SK-N-SH (cell line): ENCODE results near the gene OR52I1. TPM values are rescaled to one million over a fixed set of nuclear protein-coding genes. Genes with fewer than 3 reads are reported as not detected.

ENCODE experiments used
- CTCF ChIA-PET: fragments of 300-600, 350-600 bp; formaldehyde crosslinking; extraction: SDS; loops from one replicate; lab custom pipeline; 2021; lab: Yijun Ruan, JAX
- POLR2A ChIA-PET: fragments of 350-600 bp; sonication (Branson Sonifier 250); formaldehyde crosslinking; extraction: SDS; loops from one replicate; lab custom pipeline; 2020; ENCODE audit warnings: antibody characterized with exemption, inconsistent platforms; lab: Yijun Ruan, JAX
- DNase-seq: peaks from one replicate; pipeline ENCODE4 v3.0.0; 2012
- H2AFZ ChIP-seq: fragments of 200-600 bp; sonication (generic); 2 replicates; pipeline ENCODE4 v1.8.1; 2016; ENCODE audit warnings: antibody characterized with exemption, mild to moderate bottlenecking, low read depth
- H3F3A ChIP-seq: fragments of 200-600 bp; sonication (generic); replicated peaks from 2 replicates; pipeline ENCODE3; 2016; ENCODE audit warnings: antibody characterized with exemption, mild to moderate bottlenecking; ENCODE audit not compliant: insufficient read depth
- H3K27ac ChIP-seq, 2 experiments: fragments of 200-500 bp in 1 of 2; fragments of 200-600 bp in 1 of 2; sonication (Bioruptor generic) in 1 of 2; sonication (generic), shearing (Covaris generic) in 1 of 2; 2 replicates each; pipeline versions ENCODE4 v1.5.1 to v1.6.1; 2014 to 2016; ENCODE audit warnings: low read depth in 2 of 2, inconsistent platforms in 1 of 2, low read length in 1 of 2, mild to moderate bottlenecking in 1 of 2, mixed read lengths in 1 of 2
- H3K27me3 ChIP-seq: fragments of 200-600 bp; sonication (generic), shearing (Covaris generic); 2 replicates; pipeline ENCODE4 v1.6.1; 2016; ENCODE audit warnings: mixed run types; ENCODE audit not compliant: insufficient read depth
- H3K36me3 ChIP-seq, 2 experiments: fragments of 200-500 bp in 1 of 2; fragments of 200-600 bp in 1 of 2; sonication (Bioruptor generic) in 1 of 2; sonication (generic) in 1 of 2; replicated peaks in 1 of 2; 2 replicates each; pipeline versions ENCODE3 to v1.5.1; 2014 to 2016; ENCODE audit warnings: low read length in 1 of 2, mild to moderate bottlenecking in 1 of 2; ENCODE audit not compliant: insufficient read depth in 2 of 2, control insufficient read depth in 1 of 2
- H3K4me1 ChIP-seq, 2 experiments: fragments of 200-500 bp in 1 of 2; fragments of 200-600 bp in 1 of 2; sonication (Bioruptor generic) in 1 of 2; sonication (generic), shearing (Covaris generic) in 1 of 2; 2 replicates each; pipeline versions ENCODE4 v1.5.1 to v1.6.1; 2014 to 2016; ENCODE audit warnings: low read depth in 1 of 2, low read length in 1 of 2, mixed run types in 1 of 2; ENCODE audit not compliant: insufficient read depth in 2 of 2, control insufficient read depth in 1 of 2
- H3K4me2 ChIP-seq: fragments of 200-600 bp; sonication (generic), shearing (Covaris generic); 2 replicates; pipeline ENCODE4 v1.6.1; 2017; ENCODE audit warnings: mixed run types
- H3K4me3 ChIP-seq, 2 experiments: fragments of 200-500 bp in 1 of 2; fragments of 200-600 bp in 1 of 2; sonication (Bioruptor generic) in 1 of 2; sonication (generic), shearing (Covaris generic) in 1 of 2; 2 replicates each; pipeline versions ENCODE4 v1.5.1 to v1.8.1; 2014 to 2016; ENCODE audit warnings: low read depth in 2 of 2, inconsistent platforms in 1 of 2, low read length in 1 of 2, mild to moderate bottlenecking in 1 of 2, mixed read lengths in 1 of 2, moderate library complexity in 1 of 2
- H3K79me2 ChIP-seq: fragments of 200-600 bp; sonication (generic); 2 replicates; pipeline ENCODE4 v1.8.1; 2017; ENCODE audit warnings: mild to moderate bottlenecking; ENCODE audit not compliant: insufficient read depth
- H3K9ac ChIP-seq: fragments of 200-600 bp; sonication (generic); 2 replicates; pipeline ENCODE4 v1.6.1; 2017; ENCODE audit warnings: mixed run types
- H3K9me2 ChIP-seq: fragments of 200-600 bp; sonication (generic); 2 replicates; pipeline ENCODE4 v1.6.1; 2017; ENCODE audit warnings: mixed run types
- H3K9me3 ChIP-seq: fragments of 200-600 bp; sonication (generic); 2 replicates; pipeline ENCODE4 v1.6.1; 2017; ENCODE audit warnings: mixed run types, mild to moderate bottlenecking, moderate library complexity
- H4K20me1 ChIP-seq: fragments of 200-600 bp; sonication (generic); 2 replicates; pipeline ENCODE4 v1.6.1; 2017; ENCODE audit warnings: mild to moderate bottlenecking, mixed run types; ENCODE audit not compliant: insufficient read depth
- CHD2 ChIP-seq: fragments of 150-350 bp; IDR thresholded peaks from 2 replicates; pipeline ENCODE4 v1.6.1; 2018; ENCODE audit warnings: low read length; ENCODE audit not compliant: partially characterized antibody
- ELF1 ChIP-seq: IDR thresholded peaks from 2 replicates; pipeline ENCODE4 v1.4.0; 2012
- EP300 ChIP-seq, 2 experiments: IDR thresholded peaks; 2 replicates each; pipeline versions ENCODE4 v1.4.0 to v1.6.1; 2012; ENCODE audit warnings: borderline replicate concordance in 1 of 2, low read depth in 1 of 2, low read length in 1 of 2
- FOSL2 ChIP-seq: IDR thresholded peaks from 2 replicates; pipeline ENCODE4 v1.4.0; 2012; ENCODE audit warnings: low read depth, mild to moderate bottlenecking, moderate library complexity, borderline replicate concordance
- FOXJ3 ChIP-seq: sonication (generic); formaldehyde crosslinking; IDR thresholded peaks from 2 replicates; pipeline ENCODE4 v1.5.1; 2020; ENCODE audit warnings: mild to moderate bottlenecking, missing genetic modification reagents
- GATA2 ChIP-seq: sonication (generic); formaldehyde crosslinking; IDR thresholded peaks from 2 replicates; pipeline ENCODE4 v1.5.0; 2020; ENCODE audit warnings: mild to moderate bottlenecking, missing genetic modification reagents
- JUND ChIP-seq: IDR thresholded peaks from 2 replicates; pipeline ENCODE4 v1.4.0; 2012
- MEF2A ChIP-seq: IDR thresholded peaks from 2 replicates; pipeline ENCODE4 v1.4.0; 2012; ENCODE audit warnings: low read depth, borderline replicate concordance
- NRF1 ChIP-seq: IDR thresholded peaks from 2 replicates; pipeline ENCODE4 v1.6.1; 2012; ENCODE audit warnings: low read depth, mild to moderate bottlenecking, low read length
- RCOR1 ChIP-seq: fragments of 150-350 bp; IDR thresholded peaks from 2 replicates; pipeline ENCODE4 v1.6.1; 2017; ENCODE audit warnings: antibody characterized with exemption, low read length
- REST ChIP-seq: IDR thresholded peaks from 2 replicates; pipeline ENCODE4 v1.6.1; 2012; ENCODE audit warnings: mild to moderate bottlenecking, low read depth, low read length, moderate library complexity
- SIN3A ChIP-seq: IDR thresholded peaks from 2 replicates; pipeline ENCODE4 v1.6.1; 2012; ENCODE audit warnings: low read depth, mild to moderate bottlenecking, low read length, moderate library complexity, borderline replicate concordance
- SMC3 ChIP-seq: IDR thresholded peaks from 2 replicates; pipeline ENCODE4 v1.6.1; 2012; ENCODE audit warnings: low read depth, low read length, improper control_type of control experiment
- YY1 ChIP-seq: IDR thresholded peaks from 2 replicates; pipeline ENCODE4 v1.4.0; 2012; ENCODE audit warnings: low read depth, mild to moderate bottlenecking
- WGBS: methylation state at CpG from one replicate; pipeline ENCODE4 v1.1.6; 2017; ENCODE audit warnings: low lambda C conversion rate; 5-methylcytosine and 5-hydroxymethylcytosine counted together
- polyA plus RNA-seq, 3 experiments: library from polyadenylated mRNA; depleted of rRNA; stranded (reverse); fragments of >200 nt; gene quantifications; 2 replicates each; pipeline ENCODE4 v1.2.3, GENCODE V29; 2012
- TF ChIP-seq, protein P1 (sequence below): fragments of 150-350 bp; IDR thresholded peaks from 2 replicates; pipeline ENCODE4 v1.6.1; 2016; ENCODE audit warnings: mild to moderate bottlenecking, low read depth, low read length

Gene OR52I1
- polyA plus RNA-seq, 1 of the 3 experiments (the other 2 are of a cell fraction): not detected

GRCh38 chr11:4605057-4605456, 11.2 kb downstream of the OR52I1 start:
- ChIA-PET POLR2A (no interaction called here), CTCF (interaction anchor here (2.9 kb wide), 1 partner anchor 22 kb away, joined by 10 read pairs; no protein-coding TSS in a partner anchor)
- Histone ChIP-seq H3K27ac (no peak overlapping the region), H3F3A (no peaks in the 10 kb centered on the region), H3K4me3 (no peak overlapping the region), H3K79me2 (no peaks in the 10 kb centered on the region; the same call in 1 of the 2 replicates), H3K9me3 (no peaks in the 10 kb centered on the region), H3K9ac (no peak overlapping the region), H3K9me2 (no peaks in the 10 kb centered on the region), H4K20me1 (no peaks in the 10 kb centered on the region), H3K27me3 (no peaks in the 10 kb centered on the region), H3K4me2 (no peak overlapping the region), H3K4me1 (peaks cover 0 to 10% of the 10 kb centered on the region in 2 experiments; a peak in 3 of 4 replicates), H2AFZ (no peak overlapping the region), H3K36me3 (peaks cover 15 to 40% of the 10 kb centered on the region in 2 experiments)
- 92% methylated on average over 4 of the region's 4 CpGs for WGBS
- TF ChIP-seq FOSL2: no peak
- no peak for TF ChIP-seq NRF1
- DNase-seq: no peak

- no peaks in the 10 kb centered on the region for H4K20me1 ChIP-seq
- TF ChIP-seq GATA2 (CRISPR knock-in tag) (no peak), CHD2 (no peak), SMC3 (no peak), RCOR1 (no peak), EP300 (IDR thresholded peaks at IDR 0.05; ENCODE audit: borderline replicate concordance in 1 of 2, low read depth in 1 of 2, low read length in 1 of 2) (no peak), SIN3A (no peak), FOXJ3 (no peak)
- ChIA-PET CTCF (interaction anchor here (1.2 to 2.9 kb wide), 2 partner anchors 21 to 425 kb away, joined by 3 to 10 read pairs; no protein-coding TSS in a partner anchor), POLR2A (no interaction called here)
- H3K79me2 ChIP-seq: no peaks in the 10 kb centered on the region; the same call in 1 of the 2 replicates
- peaks cover 0 to 10% of the 10 kb centered on the region in 2 experiments; a peak in 3 of 4 replicates for H3K4me1 ChIP-seq
- peak overlapping the region; percentile 76 for H3K4me2 ChIP-seq
- no peaks in the 10 kb centered on the region for H3F3A ChIP-seq
- no peak overlapping the region for H2AFZ ChIP-seq
- no peaks in the 10 kb centered on the region for H3K27me3 ChIP-seq
- H3K9me2 ChIP-seq: no peaks in the 10 kb centered on the region
- H3K4me3 ChIP-seq: peak overlapping the region in 1 of 2 experiments; percentile 73; a peak in 1 of 4 replicates
- H3K36me3 ChIP-seq: peaks cover 15 to 27% of the 10 kb centered on the region in 2 experiments
- WGBS: 100% methylated on average over 1 of the region's 1 CpG
- no peak overlapping the region for H3K27ac ChIP-seq
- no peak overlapping the region for H3K9ac ChIP-seq
- H3K9me3 ChIP-seq: no peaks in the 10 kb centered on the region
- DNase-seq: no peak
Measured at GRCh38 chr11:4606231-4607015, 12.6 kb downstream of the OR52I1 start.

DNA sequence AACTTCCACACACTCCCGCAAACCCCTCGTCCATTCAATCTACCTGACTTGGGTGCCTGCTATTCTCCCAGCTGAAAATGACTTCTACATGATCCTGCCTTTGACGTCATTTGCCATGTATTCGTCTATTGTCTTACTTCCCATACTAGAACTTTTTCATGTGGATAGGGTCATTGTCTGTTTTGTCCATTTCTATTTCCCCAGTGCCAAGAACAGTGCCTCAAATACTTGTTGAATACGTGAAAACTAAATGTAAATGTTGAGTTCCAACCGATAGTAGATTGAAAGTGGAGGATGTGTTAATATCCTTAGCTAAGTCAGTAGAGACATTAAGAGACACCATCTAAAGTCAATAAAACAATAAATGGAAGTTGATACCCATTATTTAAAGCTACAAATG, 13.3 kb downstream of the OR52I1 start:
- Histone ChIP-seq H3K36me3 (peaks cover 15 to 20% of the 10 kb centered on the region in 2 experiments), H3K4me1 (peaks cover 0 to 10% of the 10 kb centered on the region in 2 experiments; a peak in 3 of 4 replicates), H3K4me2 (peak overlapping the region; percentile 76), H3K4me3 (peak overlapping the region; percentile 73 to 79), H3F3A (no peaks in the 10 kb centered on the region), H3K79me2 (no peaks in the 10 kb centered on the region; the same call in 1 of the 2 replicates), H3K27ac (peak overlapping the region in 1 of 2 experiments; percentile 80; a peak in 2 of 4 replicates), H4K20me1 (no peaks in the 10 kb centered on the region), H3K9me2 (no peaks in the 10 kb centered on the region), H2AFZ (peak overlapping the region; percentile 97), H3K27me3 (no peaks in the 10 kb centered on the region), H3K9me3 (no peaks in the 10 kb centered on the region), H3K9ac (peak overlapping the region; percentile 81)
- 46% methylated on average over 6 of the region's 6 CpGs for WGBS
- CTCF ChIA-PET: interaction anchor here (0.6 to 2.9 kb wide), 6 partner anchors 8 to 425 kb away, joined by 3 to 10 read pairs (median 4); partner anchors contain the start of gene OR51D1
- POLR2A ChIA-PET: interaction anchor here (1.2 kb wide), 1 partner anchor 8 kb away, joined by 4 read pairs; no protein-coding TSS in a partner anchor
- no peak for DNase-seq
- TF ChIP-seq ELF1 (no peak), NRF1 (no peak), REST (no peak), SIN3A (no peak), JUND (no peak), YY1 (no peak), MEF2A (no peak), FOSL2 (no peak), SMC3 (no peak)
- TF ChIP-seq, protein P1, sequence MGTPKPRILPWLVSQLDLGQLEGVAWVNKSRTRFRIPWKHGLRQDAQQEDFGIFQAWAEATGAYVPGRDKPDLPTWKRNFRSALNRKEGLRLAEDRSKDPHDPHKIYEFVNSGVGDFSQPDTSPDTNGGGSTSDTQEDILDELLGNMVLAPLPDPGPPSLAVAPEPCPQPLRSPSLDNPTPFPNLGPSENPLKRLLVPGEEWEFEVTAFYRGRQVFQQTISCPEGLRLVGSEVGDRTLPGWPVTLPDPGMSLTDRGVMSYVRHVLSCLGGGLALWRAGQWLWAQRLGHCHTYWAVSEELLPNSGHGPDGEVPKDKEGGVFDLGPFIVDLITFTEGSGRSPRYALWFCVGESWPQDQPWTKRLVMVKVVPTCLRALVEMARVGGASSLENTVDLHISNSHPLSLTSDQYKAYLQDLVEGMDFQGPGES: no peak
